ENCODE data around the gene DOCK7. TPM values are rescaled to one million over a fixed set of nuclear protein-coding genes. Genes with fewer than 3 reads are reported as not detected.
"Not testable (repeated sequence)": the region's sequence is repeated elsewhere in the genome, so short reads cannot be mapped to it uniquely, and the experiment has no call there.

Gene DOCK7
- polyA plus RNA-seq, 1 of the 3 experiments (the other 2 are of a cell fraction), result 27.6 TPM

DNA sequence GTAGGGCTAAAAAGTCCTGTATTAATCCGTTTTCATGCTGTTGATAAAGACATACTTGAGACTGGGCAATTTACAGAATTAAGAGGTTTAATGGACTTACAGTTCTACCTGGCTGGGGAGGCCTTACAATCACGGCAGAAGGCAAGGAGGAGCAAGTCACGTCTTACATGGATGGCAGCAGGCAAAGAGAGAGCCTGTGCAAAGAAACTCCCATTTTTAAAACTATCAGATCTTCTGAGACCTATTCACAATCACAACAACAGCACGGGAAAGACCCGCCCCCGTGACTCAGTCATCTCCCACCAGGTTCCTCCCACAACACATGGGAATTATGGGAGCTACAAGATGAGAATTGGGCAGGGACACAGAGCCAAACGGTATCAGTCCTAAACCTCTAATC is 6.3 kb upstream of the DOCK7 start:
- H3K27me3 ChIP-seq (ENCODE audit: insufficient read depth); H3K4me3 ChIP-seq (ENCODE audit: low read depth in 2 of 2, low read length in 1 of 2); H4K20me1 ChIP-seq (ENCODE audit: insufficient read depth); POLR2A ChIA-PET; DNase-seq; H3K9me3 ChIP-seq; H3K36me3 ChIP-seq (replicated peaks in 1 of 2; ENCODE audit: control insufficient read depth in 1 of 2, insufficient read depth in 2 of 2, low read length in 1 of 2); H3K27ac ChIP-seq (ENCODE audit: low read depth in 2 of 2, low read length in 1 of 2); H3K9ac ChIP-seq; H3K4me2 ChIP-seq; H2AFZ ChIP-seq (ENCODE audit: low read depth); H3K9me2 ChIP-seq: not testable (repeated sequence)
- CTCF ChIA-PET, result interaction anchor here (1.1 kb wide), 1 partner anchor 28 kb away, joined by 3 read pairs; no protein-coding TSS in a partner anchor
- WGBS (ENCODE audit: low lambda C conversion rate), result 90% methylated on average over 7 of the region's 7 CpGs
- Histone ChIP-seq H3F3A (replicated peaks; ENCODE audit: insufficient read depth) (peaks cover 17% of the 10 kb centered on the region), H3K4me1 (ENCODE audit: control insufficient read depth in 1 of 2, insufficient read depth in 2 of 2, low read depth in 1 of 2, low read length in 1 of 2) (peaks cover 13 to 17% of the 10 kb centered on the region in 2 experiments; a peak in 3 of 4 replicates), H3K79me2 (ENCODE audit: insufficient read depth) (peaks cover 11% of the 10 kb centered on the region; the same call in 1 of the 2 replicates)

DNA sequence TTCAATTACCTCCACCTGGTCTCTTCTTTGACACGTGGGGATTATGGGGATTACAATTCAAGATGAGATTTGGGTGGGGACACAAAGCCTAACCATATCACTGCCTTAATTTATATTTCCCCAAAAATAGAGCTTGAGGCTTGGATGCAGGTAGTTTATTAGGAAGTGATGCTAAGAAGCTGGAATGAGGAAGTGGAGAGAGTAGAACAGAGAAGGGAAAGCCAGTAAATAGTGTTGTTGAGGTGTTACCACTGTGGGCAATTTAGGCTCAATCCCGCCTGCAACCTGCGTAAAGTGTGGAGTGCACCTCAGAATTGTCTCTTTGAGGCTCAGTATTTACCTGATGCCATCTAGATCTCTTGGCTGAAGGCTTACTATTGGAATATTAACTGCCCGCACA is 4.9 kb upstream of the DOCK7 start:
- ChIA-PET POLR2A (no interaction called here), CTCF (interaction anchor here (0.6 kb wide), 1 partner anchor 40 kb away, joined by 3 read pairs; no protein-coding TSS in a partner anchor)
- Histone ChIP-seq H3K79me2 (ENCODE audit: insufficient read depth) (peaks cover 11% of the 10 kb centered on the region; the same call in 1 of the 2 replicates), H3K4me3 (ENCODE audit: low read depth in 2 of 2, low read length in 1 of 2) (no peak overlapping the region), H3K27me3 (ENCODE audit: insufficient read depth) (no peaks in the 10 kb centered on the region), H3K4me1 (ENCODE audit: control insufficient read depth in 1 of 2, insufficient read depth in 2 of 2, low read depth in 1 of 2, low read length in 1 of 2) (peaks cover 14 to 20% of the 10 kb centered on the region in 2 experiments; a peak in 3 of 4 replicates), H3K36me3 (replicated peaks in 1 of 2; ENCODE audit: control insufficient read depth in 1 of 2, insufficient read depth in 2 of 2, low read length in 1 of 2) (no peaks in the 10 kb centered on the region), H3K27ac (ENCODE audit: low read depth in 2 of 2, low read length in 1 of 2) (no peak overlapping the region), H3K9ac (no peak overlapping the region), H2AFZ (ENCODE audit: low read depth) (no peak overlapping the region), H3K9me3 (no peaks in the 10 kb centered on the region), H3F3A (replicated peaks; ENCODE audit: insufficient read depth) (peaks cover 25% of the 10 kb centered on the region), H3K4me2 (no peak overlapping the region), H4K20me1 (ENCODE audit: insufficient read depth) (no peaks in the 10 kb centered on the region), H3K9me2 (no peaks in the 10 kb centered on the region)
- DNase-seq, result no peak
- no peak for TF ChIP-seq TCF12 (IDR thresholded peaks at IDR 0.05)
- no peak for TF ChIP-seq RAD21 (IDR thresholded peaks at IDR 0.05; ENCODE audit: low read length)
- no peak for TF ChIP-seq EZH2phosphoT487 (IDR thresholded peaks at IDR 0.05; ENCODE audit: borderline replicate concordance, low read depth)
- WGBS (ENCODE audit: low lambda C conversion rate), result 98% methylated on average over 4 of the region's 4 CpGs

DNA sequence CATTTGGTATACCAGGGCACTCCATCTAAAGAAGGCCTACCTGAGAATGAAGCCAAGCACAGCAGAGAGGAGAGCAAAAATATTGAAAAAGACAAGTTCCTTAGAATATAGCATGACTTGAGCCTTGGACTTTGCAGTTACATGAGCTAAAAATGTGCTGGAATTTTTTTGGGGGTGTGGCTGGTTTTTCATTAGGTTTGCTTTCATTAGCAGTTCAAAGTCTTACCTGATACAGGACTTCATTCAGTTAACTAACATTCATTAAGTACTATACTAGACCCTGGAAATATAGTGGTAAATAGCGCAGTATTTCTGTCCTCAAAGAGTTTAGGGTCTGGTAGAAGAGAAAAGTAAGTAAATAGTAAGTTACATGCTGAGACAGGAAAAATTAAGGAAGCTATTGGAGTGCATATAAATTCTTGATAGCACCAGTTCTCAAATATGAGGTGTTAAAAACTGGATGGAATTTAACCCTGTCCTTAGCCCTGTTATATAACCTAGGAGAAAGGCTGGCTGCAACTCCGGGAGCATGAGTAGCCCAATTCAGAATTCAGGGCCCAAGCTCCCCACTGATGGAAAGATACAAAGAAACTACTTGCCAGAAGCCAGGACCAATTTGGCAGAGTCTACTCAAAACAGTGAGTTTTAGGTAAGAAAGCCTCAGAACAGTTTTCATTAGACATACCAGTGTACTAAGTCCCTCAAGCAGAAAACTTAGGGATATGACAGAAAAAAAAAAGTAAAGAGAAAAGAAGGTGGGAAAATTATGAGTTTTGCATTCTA is 3.1 kb upstream of the DOCK7 start:
- H3K9me3 ChIP-seq, result no peaks in the 10 kb centered on the region
- H3F3A ChIP-seq (replicated peaks; ENCODE audit: insufficient read depth), result peaks cover 25% of the 10 kb centered on the region
- H3K4me2 ChIP-seq, result peak overlapping the region; percentile 75
- no peak overlapping the region for H3K4me3 ChIP-seq (ENCODE audit: low read depth in 2 of 2, low read length in 1 of 2)
- peaks cover 6% of the 10 kb centered on the region; the same call in 1 of the 2 replicates for H4K20me1 ChIP-seq (ENCODE audit: insufficient read depth)
- no peaks in the 10 kb centered on the region for H3K9me2 ChIP-seq
- no peaks in the 10 kb centered on the region for H3K36me3 ChIP-seq (replicated peaks in 1 of 2; ENCODE audit: control insufficient read depth in 1 of 2, insufficient read depth in 2 of 2, low read length in 1 of 2)
- no peak for DNase-seq
- H3K9ac ChIP-seq, result no peak overlapping the region
- peak overlapping the region; percentile 23; the same call in 1 of the 2 replicates for H2AFZ ChIP-seq (ENCODE audit: low read depth)
- 98% methylated on average over 2 of the region's 2 CpGs for WGBS (ENCODE audit: low lambda C conversion rate)
- ChIA-PET POLR2A (interaction anchor here (0.6 kb wide), 1 partner anchor 45 kb away, joined by 3 read pairs; no protein-coding TSS in a partner anchor), CTCF (interaction anchor here (0.6 to 1.6 kb wide), 4 partner anchors 31 to 183 kb away, joined by 4 to 5 read pairs (median 4); no protein-coding TSS in a partner anchor)
- peaks cover 20% of the 10 kb centered on the region in 2 experiments; a peak in 3 of 4 replicates for H3K4me1 ChIP-seq (ENCODE audit: control insufficient read depth in 1 of 2, insufficient read depth in 2 of 2, low read depth in 1 of 2, low read length in 1 of 2)
- peak overlapping the region; percentile 63 to 74; a peak in 3 of 4 replicates for H3K27ac ChIP-seq (ENCODE audit: low read depth in 2 of 2, low read length in 1 of 2)
- TF ChIP-seq JUND (IDR thresholded peaks at IDR 0.05), result no peak
- TF ChIP-seq, protein P1, sequence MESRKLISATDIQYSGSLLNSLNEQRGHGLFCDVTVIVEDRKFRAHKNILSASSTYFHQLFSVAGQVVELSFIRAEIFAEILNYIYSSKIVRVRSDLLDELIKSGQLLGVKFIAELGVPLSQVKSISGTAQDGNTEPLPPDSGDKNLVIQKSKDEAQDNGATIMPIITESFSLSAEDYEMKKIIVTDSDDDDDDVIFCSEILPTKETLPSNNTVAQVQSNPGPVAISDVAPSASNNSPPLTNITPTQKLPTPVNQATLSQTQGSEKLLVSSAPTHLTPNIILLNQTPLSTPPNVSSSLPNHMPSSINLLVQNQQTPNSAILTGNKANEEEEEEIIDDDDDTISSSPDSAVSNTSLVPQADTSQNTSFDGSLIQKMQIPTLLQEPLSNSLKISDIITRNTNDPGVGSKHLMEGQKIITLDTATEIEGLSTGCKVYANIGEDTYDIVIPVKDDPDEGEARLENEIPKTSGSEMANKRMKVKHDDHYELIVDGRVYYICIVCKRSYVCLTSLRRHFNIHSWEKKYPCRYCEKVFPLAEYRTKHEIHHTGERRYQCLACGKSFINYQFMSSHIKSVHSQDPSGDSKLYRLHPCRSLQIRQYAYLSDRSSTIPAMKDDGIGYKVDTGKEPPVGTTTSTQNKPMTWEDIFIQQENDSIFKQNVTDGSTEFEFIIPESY (IDR thresholded peaks at IDR 0.05; ENCODE audit: borderline replicate concordance, low read depth), result no peak
- TF ChIP-seq, protein P2, sequence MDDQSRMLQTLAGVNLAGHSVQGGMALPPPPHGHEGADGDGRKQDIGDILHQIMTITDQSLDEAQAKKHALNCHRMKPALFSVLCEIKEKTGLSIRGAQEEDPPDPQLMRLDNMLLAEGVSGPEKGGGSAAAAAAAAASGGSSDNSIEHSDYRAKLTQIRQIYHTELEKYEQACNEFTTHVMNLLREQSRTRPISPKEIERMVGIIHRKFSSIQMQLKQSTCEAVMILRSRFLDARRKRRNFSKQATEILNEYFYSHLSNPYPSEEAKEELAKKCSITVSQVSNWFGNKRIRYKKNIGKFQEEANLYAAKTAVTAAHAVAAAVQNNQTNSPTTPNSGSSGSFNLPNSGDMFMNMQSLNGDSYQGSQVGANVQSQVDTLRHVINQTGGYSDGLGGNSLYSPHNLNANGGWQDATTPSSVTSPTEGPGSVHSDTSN (IDR thresholded peaks at IDR 0.05), result no peak
- no peak for TF ChIP-seq FOSL2 (IDR thresholded peaks at IDR 0.05; ENCODE audit: borderline replicate concordance, low read depth)
- no peak for TF ChIP-seq GABPA (IDR thresholded peaks at IDR 0.05; ENCODE audit: low read depth)
- no peaks in the 10 kb centered on the region for H3K27me3 ChIP-seq (ENCODE audit: insufficient read depth)
- H3K79me2 ChIP-seq (ENCODE audit: insufficient read depth), result peaks cover 26% of the 10 kb centered on the region

Data from SK-N-SH (cell line).